GM12872 (cell line): ENCODE results near the gene LY6G6D.
A peak's percentile ranks its signal among the peaks of the same experiment; 100 is the strongest.

Experiments used
- TF ChIP-seq, protein P1 (sequence below): IDR thresholded peaks from 3 replicates; pipeline ENCODE4 v1.5.1; 2011; ENCODE audit warnings: low read depth, mild to moderate bottlenecking, low read length, moderate library complexity; ENCODE audit not compliant: insufficient read depth

LY6G6D gene

DNA sequence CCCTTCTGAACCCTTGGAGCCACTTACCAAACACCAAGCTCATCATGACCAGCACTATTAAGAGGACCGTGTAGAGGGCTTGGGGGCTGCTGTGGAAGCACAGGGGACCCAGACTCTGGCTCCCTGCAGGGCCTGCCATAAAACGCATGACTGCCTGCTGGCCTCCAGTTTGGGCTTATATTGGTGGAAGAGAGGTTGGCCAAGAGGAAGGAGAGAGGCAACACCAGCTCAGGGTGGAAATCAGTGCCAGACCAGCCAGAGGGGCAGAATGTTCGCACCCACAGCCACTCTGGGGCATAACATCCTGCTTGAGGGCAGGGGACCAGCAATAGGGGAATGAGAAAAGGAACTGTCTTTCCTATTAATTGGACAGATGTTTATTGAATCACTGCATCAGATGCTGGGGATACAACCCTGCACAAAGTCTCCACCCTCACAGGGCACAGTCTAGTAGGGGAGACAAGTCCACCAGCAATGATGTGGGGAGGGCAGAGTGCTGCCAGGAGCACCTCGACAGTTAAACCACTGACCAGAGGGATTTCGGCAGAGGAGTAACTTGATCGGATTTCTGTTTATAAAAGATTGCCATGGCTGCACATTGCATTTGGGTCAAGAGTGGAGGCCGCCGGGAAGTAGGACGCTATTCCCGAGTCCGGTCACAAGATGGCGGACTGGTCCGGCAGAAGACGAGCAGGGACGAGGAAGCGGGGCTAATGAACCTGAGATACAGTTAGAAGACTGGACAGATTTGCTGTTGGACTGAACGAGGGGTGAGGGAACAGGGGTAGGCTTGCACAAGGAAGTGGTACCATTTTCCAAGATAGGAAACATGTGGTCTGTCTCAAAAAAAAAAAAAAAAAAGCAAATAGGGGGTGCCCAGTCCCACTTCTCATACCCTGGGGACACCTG, 34.7 kb upstream of the LY6G6D start, which contains the start of gene LY6G5C:
TSS of gene LY6G5C (minus strand) at position 842 of the 909 bp plus-strand sequence. CDS start at position 148, 694 bp downstream.
- TF ChIP-seq, protein P1, sequence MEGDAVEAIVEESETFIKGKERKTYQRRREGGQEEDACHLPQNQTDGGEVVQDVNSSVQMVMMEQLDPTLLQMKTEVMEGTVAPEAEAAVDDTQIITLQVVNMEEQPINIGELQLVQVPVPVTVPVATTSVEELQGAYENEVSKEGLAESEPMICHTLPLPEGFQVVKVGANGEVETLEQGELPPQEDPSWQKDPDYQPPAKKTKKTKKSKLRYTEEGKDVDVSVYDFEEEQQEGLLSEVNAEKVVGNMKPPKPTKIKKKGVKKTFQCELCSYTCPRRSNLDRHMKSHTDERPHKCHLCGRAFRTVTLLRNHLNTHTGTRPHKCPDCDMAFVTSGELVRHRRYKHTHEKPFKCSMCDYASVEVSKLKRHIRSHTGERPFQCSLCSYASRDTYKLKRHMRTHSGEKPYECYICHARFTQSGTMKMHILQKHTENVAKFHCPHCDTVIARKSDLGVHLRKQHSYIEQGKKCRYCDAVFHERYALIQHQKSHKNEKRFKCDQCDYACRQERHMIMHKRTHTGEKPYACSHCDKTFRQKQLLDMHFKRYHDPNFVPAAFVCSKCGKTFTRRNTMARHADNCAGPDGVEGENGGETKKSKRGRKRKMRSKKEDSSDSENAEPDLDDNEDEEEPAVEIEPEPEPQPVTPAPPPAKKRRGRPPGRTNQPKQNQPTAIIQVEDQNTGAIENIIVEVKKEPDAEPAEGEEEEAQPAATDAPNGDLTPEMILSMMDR, result peak; percentile 77

DNA sequence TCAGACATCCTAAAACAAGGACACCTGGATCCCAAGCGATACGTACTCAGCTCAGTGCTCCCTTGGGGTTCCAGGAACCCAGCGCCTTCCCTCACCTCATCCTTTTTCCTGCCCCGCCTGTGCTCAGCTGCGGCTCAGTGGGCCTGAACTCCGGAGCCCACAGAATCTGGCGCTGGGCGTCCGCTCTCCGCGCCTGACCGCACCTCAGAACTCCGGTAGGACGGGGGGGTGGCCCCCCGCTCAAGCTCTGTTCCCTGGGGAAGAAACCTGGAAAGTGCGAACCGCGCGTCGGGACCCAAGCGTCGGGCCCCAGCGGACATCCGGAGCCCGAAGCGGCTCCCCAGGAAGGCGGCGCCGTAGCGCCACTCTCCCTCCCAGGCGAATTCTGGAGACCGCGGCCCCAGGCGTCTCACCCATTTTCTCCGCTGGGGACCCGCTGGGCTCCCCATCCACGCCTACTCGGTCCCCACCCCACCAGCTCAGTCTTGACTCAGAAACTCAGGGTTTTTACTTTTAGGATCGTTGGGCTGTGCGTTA, 33.9 kb upstream of the LY6G6D start:
- TF ChIP-seq, protein P1, result 0 out of 3 replicates have a peak, but pooled peaks have one; percentile 21

DNA sequence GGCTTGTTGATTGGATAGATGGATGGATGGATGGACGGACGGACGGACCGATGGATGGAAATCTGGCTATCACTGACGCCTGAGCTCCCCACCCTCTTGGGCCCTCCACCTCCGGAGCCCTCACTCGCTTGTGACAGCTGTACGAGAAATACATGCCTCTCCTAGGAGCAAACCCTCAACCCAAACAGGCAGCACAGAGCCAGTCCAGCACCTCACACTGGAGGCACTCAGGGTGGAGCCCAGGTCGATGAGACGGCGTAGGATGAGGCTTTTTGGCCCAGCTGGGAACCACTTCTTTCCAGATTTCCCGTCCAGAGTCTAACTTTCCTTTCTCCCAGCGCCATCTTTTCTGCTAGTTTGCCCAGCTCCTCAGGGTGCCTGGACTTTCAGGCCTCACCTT, 31.6 kb upstream of the LY6G6D start:
- TF ChIP-seq, protein P1, result no peak

DNA sequence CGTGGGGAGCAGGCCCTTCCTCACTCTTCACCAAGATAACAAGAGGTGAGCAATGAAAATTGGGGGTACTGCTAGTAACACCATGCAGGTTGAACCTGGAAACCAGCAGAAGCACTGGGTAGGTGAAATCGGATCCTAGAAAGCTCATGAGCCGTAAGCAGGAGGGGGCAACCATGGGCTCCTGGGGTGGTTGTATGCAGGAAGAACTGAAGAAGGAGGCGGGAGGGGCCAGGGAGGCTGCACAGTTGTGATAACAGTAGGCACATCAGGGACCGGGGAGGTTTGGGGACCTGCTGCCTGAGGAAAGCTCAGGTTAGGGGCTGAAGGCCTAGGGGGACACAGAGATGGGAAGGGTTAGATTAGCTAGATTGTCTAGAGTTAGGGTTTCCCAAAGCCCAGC, 28.7 kb upstream of the LY6G6D start:
- TF ChIP-seq, protein P1, result no peak

GRCh38 chr6:31687321-31687720, 27.8 kb upstream of the LY6G6D start:
- TF ChIP-seq, protein P1, result no peak

DNA sequence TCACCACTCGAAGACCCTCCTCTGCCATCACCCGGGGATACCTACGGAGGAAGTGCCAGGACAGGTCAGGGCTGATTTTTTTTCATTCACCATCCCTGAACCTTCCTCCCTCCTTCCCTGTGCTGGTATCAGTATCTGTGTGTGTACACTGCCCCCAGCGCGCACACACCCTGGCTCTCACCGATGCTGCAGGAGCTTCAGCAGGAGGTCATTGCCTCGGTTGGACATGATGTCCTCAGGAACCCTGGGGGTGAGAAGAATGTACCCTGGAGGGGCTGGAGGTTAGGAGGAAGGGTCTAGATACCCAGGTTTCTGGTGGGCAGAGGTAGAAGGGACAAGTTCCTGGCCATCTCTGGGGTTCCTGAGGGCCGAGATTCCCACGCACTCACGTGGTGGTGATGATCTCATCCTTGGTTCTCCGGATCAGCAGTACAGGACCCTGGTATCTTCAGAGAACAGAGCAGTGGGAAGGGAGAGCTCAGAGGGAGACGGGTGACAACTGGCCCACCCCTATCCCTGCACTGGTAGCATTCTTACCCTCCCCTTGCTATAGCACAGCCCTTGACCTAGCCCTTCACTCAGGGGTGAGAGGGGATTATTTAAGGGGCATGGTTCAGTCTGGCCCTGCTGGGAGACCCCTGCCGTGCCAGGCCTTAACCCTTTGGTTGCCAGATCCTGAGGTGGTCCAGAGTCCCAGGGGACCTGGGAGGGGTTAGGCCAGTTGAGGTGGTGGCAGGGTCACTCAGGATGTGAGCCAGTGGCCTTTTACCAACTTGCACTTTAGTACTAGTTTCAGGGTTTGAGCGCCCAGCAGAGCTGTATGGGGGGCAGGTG, 27.1 kb upstream of the LY6G6D start:
- TF ChIP-seq, protein P1, result no peak
